Measurements from ENCODE around the gene EP300.
"Not testable (repeated sequence)": the region's sequence is repeated elsewhere in the genome, so short reads cannot be mapped to it uniquely, and the experiment has no call there.

The EP300 gene

GRCh38 chr22:41157083-41157482 lies 64.7 kb downstream of the EP300 start:
- no peaks in the 10 kb centered on the region for H3K27me3 Mint-ChIP-seq
- peak overlapping the region; percentile 34 for H3K27ac Mint-ChIP-seq
- H3K9me3 Mint-ChIP-seq (ENCODE audit: low read depth), result no peaks in the 10 kb centered on the region
- H3K4me1 Mint-ChIP-seq (ENCODE audit: low read depth), result no peaks in the 10 kb centered on the region
- H3K36me3 Mint-ChIP-seq, result peaks cover 5% of the 10 kb centered on the region
- H3K4me3 Mint-ChIP-seq, result no peak overlapping the region

GRCh38 chr22:41169157-41169556 lies 76.8 kb downstream of the EP300 start:
- H3K27ac Mint-ChIP-seq, result peak overlapping the region; percentile 56
- no peaks in the 10 kb centered on the region for H3K27me3 Mint-ChIP-seq
- peaks cover 6% of the 10 kb centered on the region for H3K36me3 Mint-ChIP-seq
- no peaks in the 10 kb centered on the region for H3K4me1 Mint-ChIP-seq (ENCODE audit: low read depth)
- no peaks in the 10 kb centered on the region for H3K9me3 Mint-ChIP-seq (ENCODE audit: low read depth)
- no peak overlapping the region for H3K4me3 Mint-ChIP-seq

- Mint-ChIP-seq H3K36me3 (peaks cover 9% of the 10 kb centered on the region), H3K4me1 (ENCODE audit: low read depth) (peaks cover 15% of the 10 kb centered on the region), H3K9me3 (ENCODE audit: low read depth) (no peaks in the 10 kb centered on the region), H3K4me3 (no peak overlapping the region), H3K27me3 (no peaks in the 10 kb centered on the region), H3K27ac (no peak overlapping the region)
Observed at GRCh38 chr22:41171996-41172395, 79.6 kb downstream of the EP300 start.

- peaks cover 7% of the 10 kb centered on the region for H3K36me3 Mint-ChIP-seq
- H3K9me3 Mint-ChIP-seq (ENCODE audit: low read depth), result no peaks in the 10 kb centered on the region
- H3K27ac Mint-ChIP-seq, result peak overlapping the region; percentile 68
- H3K4me3 Mint-ChIP-seq, result no peak overlapping the region
- H3K27me3 Mint-ChIP-seq, result no peaks in the 10 kb centered on the region
- peaks cover 15% of the 10 kb centered on the region for H3K4me1 Mint-ChIP-seq (ENCODE audit: low read depth)
Observed at GRCh38 chr22:41175546-41175945, 83.2 kb downstream of the EP300 start.

GRCh38 chr22:41177040-41177621 lies 84.7 kb downstream of the EP300 start:
- H3K27ac Mint-ChIP-seq, result no peak overlapping the region
- H3K9me3 Mint-ChIP-seq (ENCODE audit: low read depth), result no peaks in the 10 kb centered on the region
- H3K4me3 Mint-ChIP-seq, result no peak overlapping the region
- peaks cover 15% of the 10 kb centered on the region for H3K4me1 Mint-ChIP-seq (ENCODE audit: low read depth)
- H3K27me3 Mint-ChIP-seq, result no peaks in the 10 kb centered on the region
- peaks cover 7% of the 10 kb centered on the region for H3K36me3 Mint-ChIP-seq

- Mint-ChIP-seq H3K4me3 (no peak overlapping the region), H3K27ac (peak overlapping the region; percentile 54), H3K4me1 (ENCODE audit: low read depth) (peaks cover 15% of the 10 kb centered on the region), H3K27me3 (no peaks in the 10 kb centered on the region), H3K9me3 (ENCODE audit: low read depth) (no peaks in the 10 kb centered on the region), H3K36me3 (peaks cover 7% of the 10 kb centered on the region)
Observed at GRCh38 chr22:41177622-41178424, 85.4 kb downstream of the EP300 start.

- Mint-ChIP-seq H3K4me1 (ENCODE audit: low read depth) (peaks cover 15% of the 10 kb centered on the region), H3K27ac (peak overlapping the region; percentile 54), H3K27me3 (no peaks in the 10 kb centered on the region), H3K9me3 (ENCODE audit: low read depth) (no peaks in the 10 kb centered on the region), H3K4me3 (no peak overlapping the region), H3K36me3 (peaks cover 6% of the 10 kb centered on the region)
Observed at GRCh38 chr22:41178425-41178975, 86.1 kb downstream of the EP300 start.

- peak overlapping the region; percentile 22 for H3K27ac Mint-ChIP-seq
- H3K36me3 Mint-ChIP-seq, H3K4me3 Mint-ChIP-seq: not testable (repeated sequence)
Observed at GRCh38 chr22:41180362-41180761, 88.0 kb downstream of the EP300 start.

GRCh38 chr22:41180926-41181325 lies 88.5 kb downstream of the EP300 start:
- H3K4me1 Mint-ChIP-seq (ENCODE audit: low read depth), result no peaks in the 10 kb centered on the region
- no peak overlapping the region for H3K27ac Mint-ChIP-seq

More at GRCh38 chr22:41180362-41180761, 88.0 kb downstream of the EP300 start:
- H3K9me3 Mint-ChIP-seq (ENCODE audit: low read depth); H3K4me1 Mint-ChIP-seq (ENCODE audit: low read depth); H3K27me3 Mint-ChIP-seq: not testable (repeated sequence)

GRCh38 chr22:41181349-41182241 lies 89.2 kb downstream of the EP300 start:
- Mint-ChIP-seq H3K4me3 (no peak overlapping the region), H3K4me1 (ENCODE audit: low read depth) (no peaks in the 10 kb centered on the region), H3K9me3 (ENCODE audit: low read depth) (no peaks in the 10 kb centered on the region), H3K36me3 (peaks cover 2% of the 10 kb centered on the region), H3K27ac (no peak overlapping the region), H3K27me3 (no peaks in the 10 kb centered on the region)

More at GRCh38 chr22:41180926-41181325, 88.5 kb downstream of the EP300 start:
- no peak overlapping the region for H3K4me3 Mint-ChIP-seq
- no peaks in the 10 kb centered on the region for H3K27me3 Mint-ChIP-seq
- H3K9me3 Mint-ChIP-seq (ENCODE audit: low read depth), result no peaks in the 10 kb centered on the region
- peaks cover 5% of the 10 kb centered on the region for H3K36me3 Mint-ChIP-seq

GRCh38 chr22:41184679-41185078 lies 92.3 kb downstream of the EP300 start:
- H3K27me3 Mint-ChIP-seq, result no peaks in the 10 kb centered on the region
- no peaks in the 10 kb centered on the region for H3K9me3 Mint-ChIP-seq (ENCODE audit: low read depth)
- no peak overlapping the region for H3K4me3 Mint-ChIP-seq
- no peaks in the 10 kb centered on the region for H3K36me3 Mint-ChIP-seq
- H3K27ac Mint-ChIP-seq, result no peak overlapping the region
- H3K4me1 Mint-ChIP-seq (ENCODE audit: low read depth), result no peaks in the 10 kb centered on the region

- Mint-ChIP-seq H3K4me1 (ENCODE audit: low read depth) (no peaks in the 10 kb centered on the region), H3K27ac (no peak overlapping the region), H3K27me3 (no peaks in the 10 kb centered on the region), H3K36me3 (no peaks in the 10 kb centered on the region), H3K4me3 (no peak overlapping the region), H3K9me3 (ENCODE audit: low read depth) (no peaks in the 10 kb centered on the region)
Observed at GRCh38 chr22:41191467-41191866, 99.1 kb downstream of the EP300 start.

- H3K27ac Mint-ChIP-seq, result no peak overlapping the region
- no peaks in the 10 kb centered on the region for H3K9me3 Mint-ChIP-seq (ENCODE audit: low read depth)
- no peaks in the 10 kb centered on the region for H3K36me3 Mint-ChIP-seq
- no peak overlapping the region for H3K4me3 Mint-ChIP-seq
- H3K27me3 Mint-ChIP-seq, result no peaks in the 10 kb centered on the region
- H3K4me1 Mint-ChIP-seq (ENCODE audit: low read depth), result peaks cover 7% of the 10 kb centered on the region
Observed at GRCh38 chr22:41193829-41194228, 101.4 kb downstream of the EP300 start.

- H3K9me3 Mint-ChIP-seq (ENCODE audit: low read depth), result no peaks in the 10 kb centered on the region
- H3K27ac Mint-ChIP-seq, result peak overlapping the region; percentile 35
Observed at GRCh38 chr22:41197038-41197972, 104.9 kb downstream of the EP300 start.

More at GRCh38 chr22:41197038-41197972, 104.9 kb downstream of the EP300 start:
- Mint-ChIP-seq H3K4me1 (ENCODE audit: low read depth) (peaks cover 7% of the 10 kb centered on the region), H3K4me3 (peak overlapping the region; percentile 89), H3K27me3 (no peaks in the 10 kb centered on the region), H3K36me3 (no peaks in the 10 kb centered on the region)

Measured in activated naive CD8-positive, alpha-beta T cell (primary cell).